Liver (tissue), 9 donors: ENCODE measurements around the gene MRGPRX1. TPM values are rescaled to one million over a fixed set of nuclear protein-coding genes. Genes with fewer than 3 reads are reported as not detected.

Experiments
- DNase-seq: peaks from one replicate; pipeline ENCODE4 v3.0.0-alpha.2; 2017; ENCODE audit warnings: low spot score
- H3K27ac ChIP-seq, 2 donors: one replicate each; pipeline ENCODE4 v1.7.0; 2013; ENCODE audit warnings: inconsistent platforms in 2 of 2, low read length in 2 of 2, control low read depth in 1 of 2, low read depth in 1 of 2, mild to moderate bottlenecking in 1 of 2
- H3K27me3 ChIP-seq, 4 donors: one replicate each; pipeline versions ENCODE4 v1.6.1 to v1.7.0; 2013; ENCODE audit warnings: low read length in 3 of 4, inconsistent platforms in 1 of 4, mild to moderate bottlenecking in 1 of 4, moderate library complexity in 1 of 4; ENCODE audit not compliant: control insufficient read depth in 4 of 4, insufficient read depth in 4 of 4
- H3K36me3 ChIP-seq, 4 donors: one replicate each; pipeline versions ENCODE4 v1.6.1 to v1.7.0; 2013; ENCODE audit warnings: low read length in 3 of 4, mild to moderate bottlenecking in 3 of 4, low read depth in 1 of 4, moderate library complexity in 1 of 4; ENCODE audit not compliant: control insufficient read depth in 4 of 4, insufficient read depth in 3 of 4
- H3K4me1 ChIP-seq, 4 donors: one replicate each; pipeline versions ENCODE4 v1.6.1 to v1.7.0; 2013; ENCODE audit warnings: low read length in 3 of 4, mild to moderate bottlenecking in 3 of 4, moderate library complexity in 1 of 4; ENCODE audit not compliant: control insufficient read depth in 4 of 4, insufficient read depth in 4 of 4
- H3K4me3 ChIP-seq, 3 donors: one replicate each; pipeline versions ENCODE4 v1.6.1 to v1.7.0; 2013; ENCODE audit warnings: low read length in 3 of 3, control low read depth in 1 of 3, low read depth in 1 of 3, mild to moderate bottlenecking in 1 of 3
- H3K9ac ChIP-seq, 2 donors: one replicate each; pipeline ENCODE4 v1.7.0; 2013; ENCODE audit warnings: low read length in 2 of 2, mild to moderate bottlenecking in 2 of 2, moderate library complexity in 2 of 2, control low read depth in 1 of 2, low read depth in 1 of 2
- H3K9me3 ChIP-seq, 4 donors: one replicate each; pipeline versions ENCODE4 v1.6.1 to v1.7.0; 2013; ENCODE audit warnings: low read length in 3 of 4; ENCODE audit not compliant: control insufficient read depth in 4 of 4
- ATF3 ChIP-seq: IDR thresholded peaks from 2 replicates; pipeline ENCODE4 v1.6.1; 2016; ENCODE audit warnings: antibody characterized with exemption
- EGR1 ChIP-seq, 2 donors: IDR thresholded peaks; 2 replicates each; pipeline ENCODE4 v1.6.1; 2016 to 2018; ENCODE audit warnings: antibody characterized with exemption in 2 of 2, low read depth in 2 of 2
- FOXA1 ChIP-seq: IDR thresholded peaks from 2 replicates; pipeline ENCODE4 v1.6.1; 2016; ENCODE audit warnings: antibody characterized with exemption
- FOXA2 ChIP-seq: IDR thresholded peaks from 2 replicates; pipeline ENCODE4 v1.6.1; 2016; ENCODE audit warnings: antibody characterized with exemption
- GABPA ChIP-seq, 2 donors: IDR thresholded peaks in 1 of 2; conservative IDR thresholded peaks in 1 of 2; 2 replicates each; pipeline ENCODE4 v1.6.1; 2016; ENCODE audit warnings: antibody characterized with exemption in 2 of 2, mild to moderate bottlenecking in 1 of 2, moderate library complexity in 1 of 2
- HNF4A ChIP-seq, 2 donors: conservative IDR thresholded peaks; 2 replicates each; pipeline ENCODE4 v1.6.1; 2016; ENCODE audit warnings: antibody characterized with exemption in 2 of 2, mild to moderate bottlenecking in 2 of 2
- HNF4G ChIP-seq: IDR thresholded peaks from 2 replicates; pipeline ENCODE4 v1.6.1; 2016; ENCODE audit warnings: antibody characterized with exemption
- JUND ChIP-seq, 2 donors: IDR thresholded peaks; 2 replicates each; pipeline ENCODE4 v1.6.1; 2016; ENCODE audit warnings: antibody characterized with exemption in 2 of 2
- MAX ChIP-seq: IDR thresholded peaks from 2 replicates; pipeline ENCODE4 v1.6.1; 2016; ENCODE audit warnings: antibody characterized with exemption
- NR2F2 ChIP-seq: IDR thresholded peaks from 2 replicates; pipeline ENCODE4 v1.6.1; 2016; ENCODE audit warnings: antibody characterized with exemption
- RAD21 ChIP-seq, 2 donors: IDR thresholded peaks; 2 replicates each; pipeline ENCODE4 v1.6.1; 2016; ENCODE audit warnings: antibody characterized with exemption in 2 of 2, mild to moderate bottlenecking in 2 of 2
- RXRA ChIP-seq, 2 donors: IDR thresholded peaks; 2 replicates each; pipeline ENCODE4 v1.6.1; 2017 to 2018; ENCODE audit warnings: antibody characterized with exemption in 2 of 2, mild to moderate bottlenecking in 1 of 2
- SP1 ChIP-seq: IDR thresholded peaks from 2 replicates; pipeline ENCODE4 v1.6.1; 2018; ENCODE audit warnings: antibody characterized with exemption, mild to moderate bottlenecking
- TAF1 ChIP-seq: conservative IDR thresholded peaks from 2 replicates; pipeline ENCODE4 v1.6.1; 2016; ENCODE audit warnings: antibody characterized with exemption, mild to moderate bottlenecking
- YY1 ChIP-seq: IDR thresholded peaks from 2 replicates; pipeline ENCODE4 v1.6.1; 2016; ENCODE audit warnings: antibody characterized with exemption, mild to moderate bottlenecking
- WGBS: extraction: QIAGEN DNeasy Blood & Tissue Kit; methylation state at CpG from one replicate; pipeline ENCODE4 v1.1.7; 2013; 5-methylcytosine and 5-hydroxymethylcytosine counted together
- polyA plus RNA-seq, 2 donors: library from polyadenylated mRNA; stranded (reverse) in 1 of 2; unstranded in 1 of 2; fragments of 200-250 nt in 1 of 2; fragments of >200 nt in 1 of 2; fragmentation: Nextera tagmentation in 1 of 2; extraction: Ambion mirVana in 1 of 2; gene quantifications; one replicate each; pipeline versions ENCODE4 v1.2.1 to v1.2.3, GENCODE V29; 2013 to 2015
- total RNA-seq, 2 donors: library from RNA; depleted of rRNA; stranded (reverse); fragments of >200 nt; gene quantifications; one replicate each; pipeline ENCODE4 v1.2.3, GENCODE V29; 2014
- TF ChIP-seq, protein P1 (sequence below): IDR thresholded peaks from 2 replicates; pipeline ENCODE4 v1.6.1; 2016; ENCODE audit warnings: antibody characterized with exemption, mild to moderate bottlenecking
- TF ChIP-seq, protein P2 (sequence below): fragments of 150-350 bp; IDR thresholded peaks from 2 replicates; pipeline ENCODE4 v1.5.1; 2017; ENCODE audit warnings: improper control_type of control experiment, low read depth, low read length; ENCODE audit not compliant: missing input control
- TF ChIP-seq, protein P3 (sequence below): IDR thresholded peaks from 2 replicates; pipeline ENCODE4 v1.6.1; 2016; ENCODE audit warnings: antibody characterized with exemption
- donor health status: healthy.
- donor health status: healthy.
- donor health status: healthy.
- donor health status: healthy.
- donor health status: healthy.

The MRGPRX1 gene
- total and polyA plus RNA-seq, 4 donors = not detected

DNA sequence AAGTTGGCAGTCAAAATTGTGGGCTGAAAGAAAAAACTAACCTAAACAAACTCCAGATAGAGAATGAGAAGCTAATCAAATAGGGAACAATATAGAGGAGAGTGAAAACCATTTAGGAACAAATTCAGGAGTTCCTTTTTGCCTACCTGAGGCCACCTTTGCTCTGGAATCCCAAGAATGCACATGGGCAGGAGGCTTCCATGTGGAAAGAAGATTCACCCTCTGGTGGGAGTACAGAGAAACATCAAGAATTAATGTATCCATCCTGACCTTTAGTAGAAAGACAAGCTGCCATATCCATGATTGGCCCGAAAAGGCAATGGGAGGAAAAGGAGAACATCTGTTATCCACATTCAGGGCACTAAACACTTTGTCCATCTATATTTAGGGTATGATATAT, 35.0 kb upstream of the MRGPRX1 start:
- Histone ChIP-seq H3K36me3 (no peaks in the 10 kb centered on the region), H3K9me3 (no peaks in the 10 kb centered on the region), H3K4me1 (no peaks in the 10 kb centered on the region), H3K27me3 (peaks cover 0 to 2% (median 0%) of the 10 kb centered on the region in 4 donors), H3K4me3 (no peak overlapping the region), H3K9ac (no peak overlapping the region), H3K27ac (no peak overlapping the region)
- TF ChIP-seq FOXA2 = no peak
- TF ChIP-seq, protein P1, sequence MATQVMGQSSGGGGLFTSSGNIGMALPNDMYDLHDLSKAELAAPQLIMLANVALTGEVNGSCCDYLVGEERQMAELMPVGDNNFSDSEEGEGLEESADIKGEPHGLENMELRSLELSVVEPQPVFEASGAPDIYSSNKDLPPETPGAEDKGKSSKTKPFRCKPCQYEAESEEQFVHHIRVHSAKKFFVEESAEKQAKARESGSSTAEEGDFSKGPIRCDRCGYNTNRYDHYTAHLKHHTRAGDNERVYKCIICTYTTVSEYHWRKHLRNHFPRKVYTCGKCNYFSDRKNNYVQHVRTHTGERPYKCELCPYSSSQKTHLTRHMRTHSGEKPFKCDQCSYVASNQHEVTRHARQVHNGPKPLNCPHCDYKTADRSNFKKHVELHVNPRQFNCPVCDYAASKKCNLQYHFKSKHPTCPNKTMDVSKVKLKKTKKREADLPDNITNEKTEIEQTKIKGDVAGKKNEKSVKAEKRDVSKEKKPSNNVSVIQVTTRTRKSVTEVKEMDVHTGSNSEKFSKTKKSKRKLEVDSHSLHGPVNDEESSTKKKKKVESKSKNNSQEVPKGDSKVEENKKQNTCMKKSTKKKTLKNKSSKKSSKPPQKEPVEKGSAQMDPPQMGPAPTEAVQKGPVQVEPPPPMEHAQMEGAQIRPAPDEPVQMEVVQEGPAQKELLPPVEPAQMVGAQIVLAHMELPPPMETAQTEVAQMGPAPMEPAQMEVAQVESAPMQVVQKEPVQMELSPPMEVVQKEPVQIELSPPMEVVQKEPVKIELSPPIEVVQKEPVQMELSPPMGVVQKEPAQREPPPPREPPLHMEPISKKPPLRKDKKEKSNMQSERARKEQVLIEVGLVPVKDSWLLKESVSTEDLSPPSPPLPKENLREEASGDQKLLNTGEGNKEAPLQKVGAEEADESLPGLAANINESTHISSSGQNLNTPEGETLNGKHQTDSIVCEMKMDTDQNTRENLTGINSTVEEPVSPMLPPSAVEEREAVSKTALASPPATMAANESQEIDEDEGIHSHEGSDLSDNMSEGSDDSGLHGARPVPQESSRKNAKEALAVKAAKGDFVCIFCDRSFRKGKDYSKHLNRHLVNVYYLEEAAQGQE = no peak
- no peak for TF ChIP-seq RAD21 (IDR thresholded peaks at IDR 0.05)
- TF ChIP-seq, protein P2, sequence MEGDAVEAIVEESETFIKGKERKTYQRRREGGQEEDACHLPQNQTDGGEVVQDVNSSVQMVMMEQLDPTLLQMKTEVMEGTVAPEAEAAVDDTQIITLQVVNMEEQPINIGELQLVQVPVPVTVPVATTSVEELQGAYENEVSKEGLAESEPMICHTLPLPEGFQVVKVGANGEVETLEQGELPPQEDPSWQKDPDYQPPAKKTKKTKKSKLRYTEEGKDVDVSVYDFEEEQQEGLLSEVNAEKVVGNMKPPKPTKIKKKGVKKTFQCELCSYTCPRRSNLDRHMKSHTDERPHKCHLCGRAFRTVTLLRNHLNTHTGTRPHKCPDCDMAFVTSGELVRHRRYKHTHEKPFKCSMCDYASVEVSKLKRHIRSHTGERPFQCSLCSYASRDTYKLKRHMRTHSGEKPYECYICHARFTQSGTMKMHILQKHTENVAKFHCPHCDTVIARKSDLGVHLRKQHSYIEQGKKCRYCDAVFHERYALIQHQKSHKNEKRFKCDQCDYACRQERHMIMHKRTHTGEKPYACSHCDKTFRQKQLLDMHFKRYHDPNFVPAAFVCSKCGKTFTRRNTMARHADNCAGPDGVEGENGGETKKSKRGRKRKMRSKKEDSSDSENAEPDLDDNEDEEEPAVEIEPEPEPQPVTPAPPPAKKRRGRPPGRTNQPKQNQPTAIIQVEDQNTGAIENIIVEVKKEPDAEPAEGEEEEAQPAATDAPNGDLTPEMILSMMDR = no peak
- no peak for TF ChIP-seq SP1
- TF ChIP-seq, protein P3, sequence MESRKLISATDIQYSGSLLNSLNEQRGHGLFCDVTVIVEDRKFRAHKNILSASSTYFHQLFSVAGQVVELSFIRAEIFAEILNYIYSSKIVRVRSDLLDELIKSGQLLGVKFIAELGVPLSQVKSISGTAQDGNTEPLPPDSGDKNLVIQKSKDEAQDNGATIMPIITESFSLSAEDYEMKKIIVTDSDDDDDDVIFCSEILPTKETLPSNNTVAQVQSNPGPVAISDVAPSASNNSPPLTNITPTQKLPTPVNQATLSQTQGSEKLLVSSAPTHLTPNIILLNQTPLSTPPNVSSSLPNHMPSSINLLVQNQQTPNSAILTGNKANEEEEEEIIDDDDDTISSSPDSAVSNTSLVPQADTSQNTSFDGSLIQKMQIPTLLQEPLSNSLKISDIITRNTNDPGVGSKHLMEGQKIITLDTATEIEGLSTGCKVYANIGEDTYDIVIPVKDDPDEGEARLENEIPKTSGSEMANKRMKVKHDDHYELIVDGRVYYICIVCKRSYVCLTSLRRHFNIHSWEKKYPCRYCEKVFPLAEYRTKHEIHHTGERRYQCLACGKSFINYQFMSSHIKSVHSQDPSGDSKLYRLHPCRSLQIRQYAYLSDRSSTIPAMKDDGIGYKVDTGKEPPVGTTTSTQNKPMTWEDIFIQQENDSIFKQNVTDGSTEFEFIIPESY = no peak
- TF ChIP-seq NR2F2 = no peak
- no peak for TF ChIP-seq YY1
- TF ChIP-seq FOXA1 = no peak
- TF ChIP-seq TAF1 = no peak
- no peak for TF ChIP-seq JUND (IDR thresholded peaks at IDR 0.05)
- no peak for TF ChIP-seq ATF3
- TF ChIP-seq RXRA (IDR thresholded peaks at IDR 0.05) = no peak
- no peak for TF ChIP-seq HNF4G
- TF ChIP-seq MAX = no peak
- no peak for TF ChIP-seq HNF4A (conservative IDR thresholded peaks at IDR 0.05)
- no peak for TF ChIP-seq GABPA (IDR thresholded peaks at IDR 0.05 in 1 of 2, conservative IDR thresholded peaks at IDR 0.05 in 1 of 2)
- TF ChIP-seq EGR1 (IDR thresholded peaks at IDR 0.05; ENCODE audit: low read depth in 2 of 2) = no peak
- DNase-seq = no peak
- whole genome bisulfite sequencing = 91% methylated on average over 1 of the region's 1 CpG
